ENCODE measurements around the gene TRIOBP. TPM values are rescaled to one million over a fixed set of nuclear protein-coding genes. Genes with fewer than 3 reads are reported as not detected.
A peak's percentile ranks its signal among the peaks of the same experiment; 100 is the strongest.

TRIOBP gene
- total and polyA plus RNA-seq, 7 experiments from 2014 or later: 6.7 to 43.0 (median 22.9) TPM

DNA sequence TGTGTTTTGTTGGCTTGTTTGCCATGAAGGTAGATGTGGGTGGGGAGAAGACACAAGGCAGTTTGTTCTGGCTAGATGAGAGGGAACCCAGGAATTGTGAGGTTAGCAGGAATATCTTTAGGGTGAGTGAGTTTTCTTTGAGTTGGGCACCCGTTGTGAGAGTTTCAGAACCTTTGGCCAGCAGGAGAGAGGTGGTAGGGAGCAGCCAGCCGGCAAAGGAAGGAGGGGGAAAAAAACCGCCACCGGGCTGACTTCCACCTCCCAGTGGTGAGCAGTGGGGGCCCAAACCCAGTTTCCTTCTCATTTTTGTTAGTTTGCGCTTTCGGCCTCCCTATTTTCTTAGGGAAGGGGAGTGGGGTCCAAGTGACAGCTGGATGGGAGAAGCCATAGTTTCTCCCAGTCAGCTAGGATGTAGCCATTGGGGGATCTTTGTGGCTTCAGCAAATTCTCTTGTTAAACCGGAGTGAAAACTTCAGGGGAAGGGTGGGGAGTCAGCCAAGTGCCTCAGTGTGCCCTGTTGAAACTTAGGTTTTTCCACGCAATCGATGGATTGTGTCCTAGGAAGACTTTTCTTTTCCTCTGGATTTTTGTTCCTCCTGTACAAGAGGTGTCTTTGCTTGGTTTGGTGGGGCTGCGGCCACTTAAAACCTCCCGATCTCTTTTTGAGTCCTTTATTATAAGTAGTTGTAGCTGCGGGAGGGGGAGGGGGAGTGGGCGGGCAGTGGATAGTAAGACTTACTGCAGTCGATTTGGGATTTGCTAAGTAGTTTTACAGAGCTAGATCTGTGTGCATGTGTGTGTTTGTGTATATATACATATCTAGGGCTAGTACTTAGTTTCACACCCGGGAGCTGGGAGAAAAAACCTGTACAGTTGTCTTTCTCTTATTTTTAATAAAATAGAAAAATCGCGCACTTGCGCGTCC, 109.8 kb downstream of the TRIOBP start:
- peaks cover 4 to 41% (median 24%) of the 10 kb centered on the region in 5 donors for H3K27me3 Mint-ChIP-seq

GRCh38 chr22:37807410-37808293, 110.8 kb downstream of the TRIOBP start, which contains the start of gene GCAT:
GCAT (plus strand) TSS chr22:37807934; CDS start chr22:37807968, 34 bp downstream.
- ATAC-seq: peak; percentile 94
- H3K27me3 ChIP-seq (ENCODE audit: control insufficient read depth in 2 of 2, insufficient read depth in 2 of 2, low read length in 2 of 2): peaks cover 0 to 25% of the 10 kb centered on the region in 2 donors
- H3K4me3 ChIP-seq (ENCODE audit: low read length): peak within 1 kb of the TSS; percentile 58
- H3K36me3 ChIP-seq (ENCODE audit: control insufficient read depth in 2 of 3, insufficient read depth in 3 of 3, low read length in 3 of 3): no peaks in the 10 kb centered on the region
- peak; percentile 61 to 92 (median 71) for DNase-seq
- Mint-ChIP-seq H3K4me1 (peaks cover 15 to 51% (median 43%) of the 10 kb centered on the region in 7 donors), H3K36me3 (peaks cover 0 to 5% (median 0%) of the 10 kb centered on the region in 5 donors), H3K27ac (peak within 1 kb of the TSS in 6 of 9 donors; percentile 8 to 65 (median 44)), H3K4me3 (peak within 1 kb of the TSS; percentile 67 to 90 (median 80)), H3K9me3 (peaks cover 0 to 2% (median 0%) of the 10 kb centered on the region in 11 donors), H3K27me3 (peaks cover 4 to 38% (median 23%) of the 10 kb centered on the region in 5 donors)
- H3K4me1 ChIP-seq (ENCODE audit: control insufficient read depth in 2 of 2, insufficient read depth in 2 of 2, low read length in 2 of 2): peaks cover 14 to 30% of the 10 kb centered on the region in 2 donors
- H3K9me3 ChIP-seq (ENCODE audit: control insufficient read depth in 2 of 3, low read length in 3 of 3): no peaks in the 10 kb centered on the region
- intact Hi-C loops (cut with micrococcal nuclease): loop anchor here (1.0 to 10.0 kb wide), 15 partner anchors 10 to 985 kb away; partner anchors contain the start of genes C22orf23 (in 2 of the 2), GGA1 (in 2 of the 2), POLR2F (in 2 of the 2) and ANKRD54 (in 1 of the 2)
- POLR2A ChIA-PET: interaction anchor here (1.3 to 1.5 kb wide), 3 partner anchors 33 to 89 kb away, joined by 3 to 4 read pairs (median 3); no protein-coding TSS in a partner anchor
- peak within 1 kb of the TSS; percentile 44 for H3K27ac ChIP-seq (ENCODE audit: low read depth, low read length)
- CTCF ChIA-PET: interaction anchor here (0.5 to 1.2 kb wide), 7 partner anchors 9 to 1242 kb away, joined by 3 to 5 read pairs (median 3); no protein-coding TSS in a partner anchor

More for the DNA sequence above, 109.8 kb downstream of the TRIOBP start:
- no peaks in the 10 kb centered on the region for H3K9me3 ChIP-seq (ENCODE audit: control insufficient read depth in 2 of 3, low read length in 3 of 3)
- no peak overlapping the region for H3K27ac ChIP-seq (ENCODE audit: low read depth, low read length)
- H3K27me3 ChIP-seq (ENCODE audit: control insufficient read depth in 2 of 2, insufficient read depth in 2 of 2, low read length in 2 of 2): peaks cover 0 to 25% of the 10 kb centered on the region in 2 donors
- ATAC-seq (no peak), DNase-seq (no peak)
- no peaks in the 10 kb centered on the region for H3K36me3 ChIP-seq (ENCODE audit: control insufficient read depth in 2 of 3, insufficient read depth in 3 of 3, low read length in 3 of 3)
- intact Hi-C loops (cut with micrococcal nuclease): loop anchor here (1.0 to 10.0 kb wide), 14 partner anchors 11 to 986 kb away; partner anchors contain the start of genes C22orf23 (in 2 of the 2), POLR2F (in 2 of the 2), ANKRD54 (in 1 of the 2) and DNAL4 (in 1 of the 2)
- CTCF ChIA-PET: interaction anchor here (0.5 kb wide), 1 partner anchor 108 kb away, joined by 3 read pairs; no protein-coding TSS in a partner anchor
- H3K36me3 Mint-ChIP-seq: peaks cover 0 to 5% (median 0%) of the 10 kb centered on the region in 5 donors
- peak overlapping the region in 6 of 9 donors; percentile 19 to 78 (median 47) for H3K27ac Mint-ChIP-seq
- peak overlapping the region; percentile 67 to 90 (median 80) for H3K4me3 Mint-ChIP-seq
- H3K4me1 Mint-ChIP-seq: peaks cover 15 to 56% (median 48%) of the 10 kb centered on the region in 7 donors
- peaks cover 14 to 32% of the 10 kb centered on the region in 2 donors for H3K4me1 ChIP-seq (ENCODE audit: control insufficient read depth in 2 of 2, insufficient read depth in 2 of 2, low read length in 2 of 2)
- POLR2A ChIA-PET: interaction anchor here (1.3 to 1.5 kb wide), 2 partner anchors 41 to 90 kb away, joined by 3 to 4 read pairs; no protein-coding TSS in a partner anchor
- H3K4me3 ChIP-seq (ENCODE audit: low read length): no peak overlapping the region
- H3K9me3 Mint-ChIP-seq: peaks cover 0 to 2% (median 0%) of the 10 kb centered on the region in 11 donors

DNA sequence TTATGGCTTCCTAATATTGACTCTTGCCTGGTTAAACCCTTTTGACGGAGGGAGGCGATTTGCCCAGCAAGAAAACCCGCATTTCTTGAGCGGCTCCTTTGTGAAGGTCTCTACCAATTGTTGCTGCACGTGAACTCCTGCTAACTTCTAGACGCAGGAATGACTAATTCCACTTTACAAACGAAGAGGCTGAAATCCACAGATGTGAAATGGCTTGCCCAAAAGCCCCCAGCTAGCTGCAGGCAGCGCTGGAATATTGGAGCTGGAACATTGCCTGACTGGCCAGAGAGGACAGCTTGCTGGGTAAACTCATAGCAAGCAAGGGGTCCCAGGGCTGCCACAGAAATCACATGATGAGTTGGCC, 111.4 kb downstream of the TRIOBP start:
- intact Hi-C loops (cut with micrococcal nuclease): loop anchor here (1.0 to 10.0 kb wide), 9 partner anchors 39 to 984 kb away; partner anchors contain the start of genes C22orf23 (in 1 of the 2), DNAL4 (in 1 of the 2), EIF3L (in 1 of the 2) and GGA1 (in 1 of the 2)
- Mint-ChIP-seq H3K36me3 (peaks cover 0 to 5% (median 0%) of the 10 kb centered on the region in 5 donors), H3K27me3 (peaks cover 4 to 32% (median 17%) of the 10 kb centered on the region in 5 donors), H3K4me3 (peak overlapping the region; percentile 67 to 90 (median 80)), H3K4me1 (peaks cover 15 to 44% (median 37%) of the 10 kb centered on the region in 7 donors), H3K27ac (peak overlapping the region in 3 of 9 donors; percentile 8 to 41 (median 39)), H3K9me3 (peaks cover 0 to 2% (median 0%) of the 10 kb centered on the region in 11 donors)
- Histone ChIP-seq H3K36me3 (ENCODE audit: control insufficient read depth in 2 of 3, insufficient read depth in 3 of 3, low read length in 3 of 3) (no peaks in the 10 kb centered on the region), H3K27ac (ENCODE audit: low read depth, low read length) (peak overlapping the region; percentile 44), H3K4me1 (ENCODE audit: control insufficient read depth in 2 of 2, insufficient read depth in 2 of 2, low read length in 2 of 2) (peaks cover 14 to 24% of the 10 kb centered on the region in 2 donors), H3K4me3 (ENCODE audit: low read length) (peak overlapping the region; percentile 58), H3K9me3 (ENCODE audit: control insufficient read depth in 2 of 3, low read length in 3 of 3) (no peaks in the 10 kb centered on the region), H3K27me3 (ENCODE audit: control insufficient read depth in 2 of 2, insufficient read depth in 2 of 2, low read length in 2 of 2) (peaks cover 0 to 20% of the 10 kb centered on the region in 2 donors)
- CTCF ChIA-PET: interaction anchor here (0.6 to 2.1 kb wide), 5 partner anchors 10 to 1241 kb away, joined by 3 to 6 read pairs (median 4); no protein-coding TSS in a partner anchor
- POLR2A ChIA-PET: interaction anchor here (0.6 to 1.3 kb wide), 2 partner anchors 19 to 33 kb away, joined by 3 read pairs; no protein-coding TSS in a partner anchor
- no peak for DNase-seq
- ATAC-seq: no peak

DNA sequence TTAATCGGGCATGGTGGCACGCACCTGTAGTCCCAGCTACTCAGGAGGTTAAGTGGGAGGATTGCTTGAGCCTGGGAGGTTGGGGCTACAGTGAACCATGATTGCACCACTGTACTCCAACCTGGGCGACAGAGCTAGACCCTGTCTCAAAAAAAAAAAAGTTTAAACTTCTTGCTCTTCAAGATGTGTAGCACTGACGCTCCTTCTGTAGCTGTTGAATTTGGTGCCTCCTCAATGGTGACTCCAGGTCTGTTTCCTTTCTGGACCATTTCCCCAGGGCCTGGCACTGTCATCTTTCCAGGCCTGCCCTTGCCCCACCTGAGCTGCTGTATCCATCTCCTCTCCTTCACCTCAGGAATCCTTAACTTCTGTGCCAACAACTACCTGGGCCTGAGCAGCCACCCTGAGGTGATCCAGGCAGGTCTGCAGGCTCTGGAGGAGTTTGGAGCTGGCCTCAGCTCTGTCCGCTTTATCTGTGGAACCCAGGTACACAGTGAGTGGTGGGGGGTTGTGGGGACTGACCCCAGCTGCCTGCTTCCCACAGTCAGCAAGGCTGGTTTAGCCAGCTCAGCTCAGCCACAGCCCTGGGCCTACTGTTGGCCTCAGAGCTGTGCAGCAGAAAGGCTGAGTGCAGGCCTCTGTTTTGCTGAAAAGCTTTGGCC, 113.0 kb downstream of the TRIOBP start:
- H3K4me3 Mint-ChIP-seq: peak overlapping the region in 2 of 10 donors; percentile 59 to 66
- no peak for ATAC-seq
- Histone ChIP-seq H3K4me1 (ENCODE audit: control insufficient read depth in 2 of 2, insufficient read depth in 2 of 2, low read length in 2 of 2) (peaks cover 14 to 17% of the 10 kb centered on the region in 2 donors), H3K27me3 (ENCODE audit: control insufficient read depth in 2 of 2, insufficient read depth in 2 of 2, low read length in 2 of 2) (peaks cover 0 to 17% of the 10 kb centered on the region in 2 donors), H3K36me3 (ENCODE audit: control insufficient read depth in 2 of 3, insufficient read depth in 3 of 3, low read length in 3 of 3) (no peaks in the 10 kb centered on the region), H3K4me3 (ENCODE audit: low read length) (no peak overlapping the region), H3K27ac (ENCODE audit: low read depth, low read length) (no peak overlapping the region), H3K9me3 (ENCODE audit: control insufficient read depth in 2 of 3, low read length in 3 of 3) (no peaks in the 10 kb centered on the region)
- CTCF ChIA-PET: interaction anchor here (2.1 kb wide), 1 partner anchor 53 kb away, joined by 6 read pairs; no protein-coding TSS in a partner anchor
- no peak for DNase-seq
- peaks cover 0 to 5% (median 0%) of the 10 kb centered on the region in 5 donors for H3K36me3 Mint-ChIP-seq
- intact Hi-C loops (cut with micrococcal nuclease): loop anchor here (5.0 to 10.0 kb wide), 8 partner anchors 37 to 982 kb away; partner anchors contain the start of genes C22orf23 (in 1 of the 2), DNAL4 (in 1 of the 2), EIF3L (in 1 of the 2) and LGALS1 (in 1 of the 2)
- peaks cover 4 to 25% (median 16%) of the 10 kb centered on the region in 5 donors for H3K27me3 Mint-ChIP-seq
- H3K9me3 Mint-ChIP-seq: peaks cover 0 to 2% (median 0%) of the 10 kb centered on the region in 11 donors
- H3K27ac Mint-ChIP-seq: peak overlapping the region in 1 of 9 donors; percentile 78
- H3K4me1 Mint-ChIP-seq: peaks cover 15 to 37% (median 28%) of the 10 kb centered on the region in 7 donors
- POLR2A ChIA-PET: interaction anchor here (0.6 to 0.7 kb wide), 2 partner anchors 21 to 57 kb away, joined by 3 read pairs; no protein-coding TSS in a partner anchor

- Mint-ChIP-seq H3K9me3 (peaks cover 0 to 2% (median 0%) of the 10 kb centered on the region in 11 donors), H3K4me3 (no peak overlapping the region), H3K4me1 (peaks cover 0 to 20% (median 12%) of the 10 kb centered on the region in 7 donors), H3K27me3 (peaks cover 0 to 9% (median 4%) of the 10 kb centered on the region in 5 donors), H3K27ac (no peak overlapping the region), H3K36me3 (no peaks in the 10 kb centered on the region)
- Histone ChIP-seq H3K9me3 (ENCODE audit: control insufficient read depth in 2 of 3, low read length in 3 of 3) (no peaks in the 10 kb centered on the region), H3K36me3 (ENCODE audit: control insufficient read depth in 2 of 3, insufficient read depth in 3 of 3, low read length in 3 of 3) (no peaks in the 10 kb centered on the region), H3K4me3 (ENCODE audit: low read length) (no peak overlapping the region), H3K27ac (ENCODE audit: low read depth, low read length) (no peak overlapping the region), H3K27me3 (ENCODE audit: control insufficient read depth in 2 of 2, insufficient read depth in 2 of 2, low read length in 2 of 2) (peaks cover 0 to 12% of the 10 kb centered on the region in 2 donors), H3K4me1 (ENCODE audit: control insufficient read depth in 2 of 2, insufficient read depth in 2 of 2, low read length in 2 of 2) (peaks cover under 1 to 14% of the 10 kb centered on the region in 2 donors)
- intact Hi-C loops (cut with micrococcal nuclease): no loop called here
- CTCF ChIA-PET: no interaction called here
- POLR2A ChIA-PET: no interaction called here
- DNase-seq (no peak), ATAC-seq (no peak)
These were observed 115.0 kb downstream of the TRIOBP start for GRCh38 chr22:37811867-37812266.
